Left ventricle myocardium inferior (tissue), 1 donor: Measurements from ENCODE around the gene LAPTM5. TPM values are rescaled to one million over a fixed set of nuclear protein-coding genes. Genes with fewer than 3 reads are reported as not detected.

Experiments
- DNase-seq: peaks from one replicate; pipeline ENCODE4 v3.0.0-alpha.2; 2020
- H3K27ac ChIP-seq: fragments of 200-600 bp; replicated peaks from 2 replicates; pipeline ENCODE4 v1.8.0; 2021
- H3K27me3 ChIP-seq: fragments of 200-600 bp; 2 replicates; pipeline ENCODE4 v1.8.0; 2021; ENCODE audit warnings: low read depth
- H3K36me3 ChIP-seq: fragments of 200-600 bp; 2 replicates; pipeline ENCODE4 v1.8.0; 2021
- H3K4me1 ChIP-seq: fragments of 200-600 bp; 2 replicates; pipeline ENCODE4 v1.8.0; 2021
- H3K4me3 ChIP-seq: fragments of 200-600 bp; 2 replicates; pipeline ENCODE4 v1.8.0; 2021; ENCODE audit warnings: mild to moderate bottlenecking, moderate library complexity
- H3K9me3 ChIP-seq: fragments of 200-600 bp; replicated peaks from 2 replicates; pipeline ENCODE4 v1.8.0; 2021
- CTCF ChIP-seq: fragments of 200-600 bp; IDR thresholded peaks from 2 replicates; pipeline ENCODE4 v1.8.0; 2021; ENCODE audit warnings: antibody characterized with exemption, mild to moderate bottlenecking, borderline replicate concordance
- intact Hi-C: fragments of 100-400 bp; cut with micrococcal nuclease; formaldehyde crosslinking; loops from one replicate; pipeline ENCODE4 v1.11.0; 2022
- total RNA-seq: library from RNA; stranded (reverse); fragmentation: NEBNext Ultra II Directional; extraction: Animal tissue kit (Norgen Biotek cat#: 25700); gene quantifications from one replicate; pipeline ENCODE4 v1.2.1, GENCODE V29; 2021
- donor health status: DM: no; HTN: yes; CAD: no; lungs with severe emphysema.

The LAPTM5 gene
- total RNA-seq, 1 donor from 2014 or later, result 18.8 TPM

DNA sequence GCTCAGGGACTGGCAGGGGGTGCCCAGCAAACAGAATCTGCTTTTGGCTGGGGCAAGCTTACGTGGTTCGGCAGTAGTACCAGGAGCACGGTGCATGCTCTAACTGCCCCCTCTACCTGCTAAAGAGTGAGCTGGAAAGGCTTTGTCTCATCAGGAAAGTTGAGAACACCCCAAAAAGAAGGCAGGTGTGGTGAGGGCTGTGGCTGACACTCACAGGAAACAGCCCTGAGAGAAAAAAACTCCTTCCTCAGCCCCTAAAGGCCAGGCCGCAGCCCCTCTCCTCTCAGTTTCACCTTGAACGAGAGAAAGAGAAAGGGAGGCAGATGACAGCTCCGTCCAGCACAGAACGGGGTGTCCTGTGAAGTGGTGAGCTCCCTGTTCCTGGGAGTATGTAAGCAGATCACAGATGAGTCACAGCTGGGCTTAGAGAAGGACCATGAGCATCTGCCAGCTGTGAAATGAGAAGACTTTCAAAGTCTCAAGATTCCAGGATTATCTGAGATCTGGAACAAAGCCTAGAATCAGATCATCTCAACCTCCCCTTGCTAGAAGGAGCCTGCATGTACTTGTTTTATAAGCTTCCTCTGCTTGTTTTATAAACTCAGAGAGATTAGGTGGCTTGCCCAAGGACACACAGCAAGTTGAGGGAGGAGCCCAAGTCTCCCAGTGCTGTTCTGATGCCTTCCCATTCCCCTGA is 13.4 kb downstream of the LAPTM5 start:
- no peaks in the 10 kb centered on the region for H3K36me3 ChIP-seq
- H3K4me1 ChIP-seq, result peaks cover 4% of the 10 kb centered on the region
- H3K27ac ChIP-seq, result no peak overlapping the region
- peaks cover 7% of the 10 kb centered on the region for H3K27me3 ChIP-seq
- intact Hi-C loops, result no loop called here
- no peak for TF ChIP-seq CTCF
- H3K9me3 ChIP-seq, result no peaks in the 10 kb centered on the region
- no peak for DNase-seq
- no peak overlapping the region for H3K4me3 ChIP-seq

- H3K4me3 ChIP-seq, result no peak overlapping the region
- no peak overlapping the region for H3K27ac ChIP-seq
- no peaks in the 10 kb centered on the region for H3K36me3 ChIP-seq
- no peaks in the 10 kb centered on the region for H3K4me1 ChIP-seq
- DNase-seq, result no peak
- no peak for TF ChIP-seq CTCF
- H3K27me3 ChIP-seq, result peaks cover 12% of the 10 kb centered on the region
- H3K9me3 ChIP-seq, result no peaks in the 10 kb centered on the region
- intact Hi-C loops, result no loop called here
Observed at GRCh38 chr1:30743584-30744059, 14.0 kb downstream of the LAPTM5 start.

DNA sequence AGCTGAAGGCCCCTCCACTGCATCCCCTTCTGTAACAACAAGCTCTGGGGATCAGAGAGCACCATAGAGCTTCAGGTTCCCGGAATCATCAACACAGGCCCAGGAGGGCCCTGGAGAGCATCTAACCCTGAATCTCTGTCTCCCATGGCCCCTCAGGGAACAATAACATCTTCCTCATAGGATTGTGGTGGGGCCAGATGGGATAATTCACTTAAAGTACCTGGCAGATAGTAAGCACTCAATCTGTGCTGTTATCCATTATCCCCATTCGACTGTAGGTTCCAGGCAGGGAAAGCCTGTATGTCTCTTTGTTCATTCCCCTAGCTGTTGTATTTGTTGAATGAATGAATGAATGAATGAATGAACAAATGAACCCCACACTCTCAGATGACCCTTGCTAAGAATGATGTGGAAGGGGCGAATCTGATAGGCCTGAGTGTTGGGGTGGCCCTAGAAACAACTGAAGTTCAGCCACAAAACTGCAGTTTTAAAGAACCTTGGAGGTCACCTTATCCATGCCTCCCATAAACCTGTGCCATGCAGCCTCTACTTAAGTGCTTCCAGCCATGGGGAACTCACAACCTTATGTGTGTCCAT is 14.5 kb downstream of the LAPTM5 start:
- TF ChIP-seq CTCF, result no peak
- Histone ChIP-seq H3K27ac (no peak overlapping the region), H3K9me3 (no peaks in the 10 kb centered on the region), H3K27me3 (peaks cover 12% of the 10 kb centered on the region), H3K4me1 (no peaks in the 10 kb centered on the region), H3K36me3 (no peaks in the 10 kb centered on the region), H3K4me3 (no peak overlapping the region)
- intact Hi-C loops, result no loop called here
- DNase-seq, result no peak

- Histone ChIP-seq H3K27ac (no peak overlapping the region), H3K4me1 (no peaks in the 10 kb centered on the region), H3K27me3 (peaks cover 12% of the 10 kb centered on the region), H3K4me3 (no peak overlapping the region), H3K9me3 (no peaks in the 10 kb centered on the region), H3K36me3 (no peaks in the 10 kb centered on the region)
- intact Hi-C loops, result no loop called here
- no peak for DNase-seq
- TF ChIP-seq CTCF, result no peak
Observed at GRCh38 chr1:30742300-30742962, 15.1 kb downstream of the LAPTM5 start.

DNA sequence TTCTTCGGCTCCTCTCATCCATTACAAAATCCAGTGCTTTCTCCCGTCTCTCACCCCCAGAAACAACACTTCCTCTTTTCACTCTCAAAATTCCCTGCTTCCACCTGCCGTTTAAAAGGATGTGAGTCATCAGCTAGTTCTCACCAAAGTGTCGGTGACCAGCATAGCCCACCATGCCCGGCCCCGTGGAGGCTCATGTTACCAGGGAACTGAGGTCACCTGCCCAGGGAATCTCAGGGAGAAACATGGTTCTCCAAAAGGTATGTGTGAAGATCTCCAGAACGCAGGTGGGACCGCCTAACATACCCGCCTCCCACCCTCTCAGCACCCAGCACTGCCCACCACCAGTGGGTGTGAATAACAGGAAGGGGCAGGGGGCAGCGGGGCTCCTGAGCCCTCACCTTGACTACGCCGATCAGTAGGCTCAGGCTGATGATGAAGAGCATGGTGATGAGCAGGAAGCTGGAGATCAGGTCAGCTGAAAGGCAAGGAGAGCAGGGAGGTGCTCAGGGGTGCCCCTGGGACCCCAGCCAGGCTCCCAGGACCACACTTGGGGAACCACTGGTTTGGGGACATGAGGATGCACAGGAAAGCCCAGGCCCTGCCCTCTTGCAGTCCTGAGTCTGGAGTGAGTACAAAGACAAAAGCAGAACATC is 16.2 kb downstream of the LAPTM5 start:
- Histone ChIP-seq H3K36me3 (no peaks in the 10 kb centered on the region), H3K27me3 (peaks cover 12% of the 10 kb centered on the region), H3K4me3 (no peak overlapping the region), H3K27ac (no peak overlapping the region), H3K4me1 (no peaks in the 10 kb centered on the region), H3K9me3 (no peaks in the 10 kb centered on the region)
- TF ChIP-seq CTCF, result no peak
- DNase-seq, result no peak
- intact Hi-C loops, result no loop called here
